GM19025 (cell line): ENCODE measurements around the gene CPNE1.

Experiments used
- ATAC-seq: cut with Tn5 transposase; IDR thresholded peaks from one replicate; pipeline ENCODE4 v1.9.1; 2021; ENCODE audit warnings: mild to moderate bottlenecking, low read depth, moderate library complexity; ENCODE audit not compliant: unreplicated experiment

Gene CPNE1

GRCh38 chr20:35654415-35654814 is 10.3 kb downstream of the CPNE1 start:
- no peak for ATAC-seq

DNA sequence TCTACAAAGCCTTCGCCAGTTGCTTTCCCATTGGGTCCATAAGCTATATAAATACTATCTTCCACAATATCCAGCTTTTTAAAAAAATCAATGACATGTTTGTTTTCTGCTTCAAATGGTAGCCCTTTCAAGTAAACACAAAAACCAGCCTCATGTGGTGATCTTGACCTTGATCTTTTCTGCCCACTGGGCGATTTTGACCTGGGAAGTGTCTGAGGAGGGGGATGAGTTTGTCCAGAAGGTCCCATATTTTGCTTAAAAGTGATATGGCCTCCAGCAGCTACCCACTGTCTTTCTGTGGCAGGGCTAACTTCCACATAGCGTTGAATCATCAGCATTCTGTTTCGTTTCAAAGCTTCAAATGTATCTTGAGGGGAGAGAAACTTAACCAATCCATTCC is 10.8 kb downstream of the CPNE1 start:
- no peak for ATAC-seq

DNA sequence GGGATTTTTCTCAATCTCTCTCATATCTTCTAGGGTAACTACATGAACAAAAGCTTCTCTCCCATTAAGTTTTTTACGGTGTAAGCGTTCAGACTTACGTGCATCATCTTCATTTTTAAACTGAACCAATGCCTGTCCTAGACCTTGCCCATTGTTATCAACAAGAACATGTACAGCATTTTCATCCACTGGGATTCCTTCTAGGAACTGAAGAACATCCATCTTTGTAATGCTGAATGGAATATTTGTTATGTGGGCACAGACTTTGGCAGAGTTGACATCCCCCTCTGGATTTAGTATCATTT is 11.3 kb downstream of the CPNE1 start:
- ATAC-seq = no peak

GRCh38 chr20:35652641-35653429 is 11.9 kb downstream of the CPNE1 start:
- no peak for ATAC-seq

GRCh38 chr20:35651958-35652357 is 12.7 kb downstream of the CPNE1 start:
- ATAC-seq = no peak

- no peak for ATAC-seq
Measured at GRCh38 chr20:35650632-35651031, 14.1 kb downstream of the CPNE1 start.

- ATAC-seq = no peak
Measured at GRCh38 chr20:35648836-35649235, 15.9 kb downstream of the CPNE1 start.

- no peak for ATAC-seq
Measured at GRCh38 chr20:35644806-35645205, 19.9 kb downstream of the CPNE1 start.

DNA sequence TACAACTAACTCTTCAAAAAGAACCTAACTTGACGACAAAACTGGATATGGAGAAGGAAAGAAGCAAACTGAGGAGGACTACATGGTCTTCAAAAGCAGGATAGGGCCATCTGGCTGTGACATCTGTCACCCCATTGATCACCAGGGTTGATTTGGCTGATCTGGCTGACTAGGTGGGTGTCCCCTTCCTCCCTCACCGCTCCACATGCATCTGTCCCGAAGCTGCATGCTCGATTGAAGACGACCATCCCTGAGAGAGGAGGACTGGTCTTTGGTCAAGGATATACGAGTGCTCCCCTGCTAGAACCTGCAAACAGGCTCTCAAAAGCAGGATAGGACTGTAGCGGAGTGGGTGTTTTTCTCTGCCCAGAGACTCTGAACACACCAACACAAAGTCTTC is 21.7 kb downstream of the CPNE1 start:
- ATAC-seq = no peak

DNA sequence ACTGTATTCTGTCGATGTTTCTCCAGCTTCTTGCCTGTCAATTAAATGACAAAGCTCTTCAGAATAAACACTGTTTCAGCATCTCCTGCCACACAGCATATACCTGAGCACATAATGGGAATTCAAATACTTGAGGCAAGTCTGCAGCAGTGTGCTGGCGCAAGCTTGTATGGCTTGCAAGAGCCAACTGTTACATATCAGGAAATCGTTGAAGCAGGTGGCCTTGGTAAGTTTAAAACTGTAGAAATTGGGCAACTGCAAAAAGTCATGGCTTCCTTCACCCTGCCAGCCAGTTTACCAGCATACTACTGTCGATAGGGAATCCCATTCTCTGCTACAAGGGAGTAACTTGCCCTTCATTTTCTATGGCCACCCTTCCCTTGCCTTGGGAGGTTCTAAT is 23.0 kb downstream of the CPNE1 start:
- no peak for ATAC-seq

GRCh38 chr20:35640724-35641123 is 24.0 kb downstream of the CPNE1 start:
- no peak for ATAC-seq

GRCh38 chr20:35638751-35639150 is 25.9 kb downstream of the CPNE1 start:
- ATAC-seq = no peak

GRCh38 chr20:35637276-35637675 is 27.4 kb downstream of the CPNE1 start:
- ATAC-seq = no peak

DNA sequence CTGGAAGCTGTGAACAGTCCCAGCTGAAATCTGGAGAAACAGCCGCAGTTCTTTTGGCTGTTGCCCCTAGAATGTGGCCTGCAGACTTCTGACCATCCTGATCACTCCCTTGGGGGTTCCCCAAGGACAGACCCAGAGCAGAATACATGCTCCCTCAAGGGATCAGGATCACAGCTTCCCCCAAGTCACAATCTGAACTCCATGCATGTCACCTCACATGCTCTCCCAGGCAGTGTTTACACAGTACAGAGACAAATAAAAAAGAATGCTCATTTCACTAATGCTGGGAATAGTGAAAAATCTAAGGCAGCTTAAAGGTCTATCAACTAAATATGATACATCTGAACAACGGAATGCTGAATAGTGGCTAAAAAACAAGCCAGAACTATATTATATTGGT is 28.6 kb downstream of the CPNE1 start:
- no peak for ATAC-seq

DNA sequence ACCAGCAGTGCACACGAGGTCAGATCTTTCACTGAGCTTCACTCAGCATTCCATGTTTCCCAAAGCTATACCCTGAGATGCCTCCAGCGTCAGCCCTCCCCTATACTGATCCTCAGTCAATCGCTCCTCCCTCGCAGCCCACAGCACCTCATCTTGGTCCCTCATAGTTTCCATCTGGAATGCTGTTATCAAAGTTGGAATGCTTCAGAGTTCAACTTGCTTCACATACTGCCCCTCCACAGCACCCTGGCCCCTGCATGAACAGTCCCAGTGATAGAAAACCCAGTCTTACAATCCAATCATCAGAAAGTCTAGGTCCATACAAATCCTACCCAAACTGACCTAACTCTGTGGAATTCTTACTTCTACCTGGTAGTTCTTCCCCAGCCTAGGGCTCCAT is 29.0 kb downstream of the CPNE1 start:
- ATAC-seq = no peak

- no peak for ATAC-seq
Measured at GRCh38 chr20:35632539-35633115, 32.1 kb downstream of the CPNE1 start.

GRCh38 chr20:35630636-35631035 is 34.1 kb downstream of the CPNE1 start:
- no peak for ATAC-seq

DNA sequence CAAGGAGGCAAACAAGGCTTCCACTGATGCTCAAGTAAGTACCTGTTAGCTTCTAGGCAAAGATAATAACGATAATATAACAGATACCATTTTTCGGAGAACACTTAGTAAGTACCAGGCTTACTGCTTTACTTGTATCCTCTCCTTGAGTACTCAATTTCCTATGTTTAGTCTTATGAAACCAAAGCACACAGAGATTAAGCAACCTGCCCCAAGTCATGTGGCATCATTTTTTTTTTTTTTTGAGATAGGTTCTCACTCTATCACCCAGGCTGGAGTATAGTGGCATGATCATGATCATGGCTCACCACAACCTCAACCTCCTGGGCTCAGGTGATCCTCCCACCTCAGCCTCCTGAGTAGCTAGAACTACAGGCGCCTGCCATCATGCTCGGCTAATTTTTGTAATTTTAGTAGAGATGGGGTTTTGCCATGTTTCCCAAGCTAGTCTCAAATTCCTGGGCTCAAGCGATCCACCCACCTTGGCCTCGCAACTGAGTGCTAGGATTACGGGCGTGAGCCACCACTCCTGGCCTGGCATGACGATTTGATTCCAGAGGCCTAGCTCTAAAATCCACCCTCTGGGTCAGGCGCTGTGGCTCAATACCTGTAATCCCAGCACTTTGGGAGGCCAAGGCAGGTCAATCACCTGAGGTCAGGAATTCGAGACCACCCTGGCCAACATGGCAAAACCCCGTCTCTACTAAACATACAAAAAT is 35.1 kb downstream of the CPNE1 start:
- no peak for ATAC-seq

- no peak for ATAC-seq
Measured at GRCh38 chr20:35627121-35627520, 37.6 kb downstream of the CPNE1 start.

- ATAC-seq = no peak
Measured at GRCh38 chr20:35626386-35627001, 38.2 kb downstream of the CPNE1 start.

- no peak for ATAC-seq
Measured at GRCh38 chr20:35625584-35626385, 38.9 kb downstream of the CPNE1 start.
